H1 (cell line): Measurements from ENCODE around the gene EPHA1. TPM values are rescaled to one million over a fixed set of nuclear protein-coding genes. Genes with fewer than 3 reads are reported as not detected.

Experiments used
- CTCF ChIA-PET: fragments of 300-600 bp; sonication (Branson Sonifier 250); formaldehyde crosslinking; loops from one replicate; lab custom pipeline; 2021; ENCODE audit not compliant: partially characterized antibody; lab: Charles Lee
- POLR2A ChIA-PET: fragments of 300-600 bp; sonication (Branson Sonifier 250); formaldehyde crosslinking; loops from one replicate; lab custom pipeline; 2021; ENCODE audit warnings: inconsistent platforms; ENCODE audit not compliant: partially characterized antibody; lab: Charles Lee
- DNase-seq, 2 experiments: peaks; one replicate each; pipeline versions ENCODE4 v3.0.0 to v3.0.0-alpha.2; 2010 to 2022; ENCODE audit warnings: low spot score in 2 of 2, low read depth in 1 of 2, mixed read lengths in 1 of 2
- FAIRE-seq: peaks from 2 replicates; lab custom pipeline; 2011; peaks lifted over from hg19 to GRCh38; lab: Jason Lieb, UNC
- H2AFZ ChIP-seq: 2 replicates; pipeline ENCODE4 v1.8.1; 2012; ENCODE audit warnings: low read length, inconsistent platforms
- H2AK5ac ChIP-seq: 2 replicates; pipeline ENCODE4 v1.6.1; 2013; ENCODE audit warnings: low read depth, low read length
- H2BK120ac ChIP-seq: replicated peaks from 2 replicates; pipeline ENCODE3; 2013; ENCODE audit warnings: low read depth, low read length, inconsistent platforms
- H2BK12ac ChIP-seq: 2 replicates; pipeline ENCODE4 v1.6.1; 2013; ENCODE audit warnings: low read depth, low read length
- H2BK15ac ChIP-seq: 2 replicates; pipeline ENCODE4 v1.6.1; 2013; ENCODE audit warnings: low read length
- H2BK20ac ChIP-seq: 2 replicates; pipeline ENCODE4 v1.6.1; 2013; ENCODE audit warnings: low read length
- H2BK5ac ChIP-seq: 2 replicates; pipeline ENCODE4 v1.6.1; 2013; ENCODE audit warnings: low read depth, low read length
- H3K14ac ChIP-seq: 2 replicates; pipeline ENCODE4 v1.6.1; 2013; ENCODE audit warnings: inconsistent platforms; ENCODE audit not compliant: insufficient read length
- H3K18ac ChIP-seq: 2 replicates; pipeline ENCODE4 v1.6.1; 2013; ENCODE audit warnings: low read length; ENCODE audit errors: extremely low read depth
- H3K23ac ChIP-seq: 2 replicates; pipeline ENCODE4 v1.6.1; 2013; ENCODE audit warnings: inconsistent platforms; ENCODE audit not compliant: insufficient read length
- H3K23me2 ChIP-seq: 2 replicates; pipeline ENCODE4 v1.6.1; 2013; ENCODE audit warnings: low read depth, low read length
- H3K27ac ChIP-seq: 2 replicates; pipeline ENCODE4 v1.6.1; 2011; ENCODE audit warnings: low read depth, low read length, inconsistent platforms
- H3K27me3 ChIP-seq, 4 experiments: replicated peaks in 1 of 4; 1 replicate in 1 of 4; 2 replicates in 3 of 4; pipeline versions ENCODE4 v1.6.1 to v1.8.1; 2011 to 2013; ENCODE audit warnings: low read length in 3 of 4, mild to moderate bottlenecking in 3 of 4, inconsistent platforms in 2 of 4, mixed read lengths in 2 of 4, moderate library complexity in 1 of 4; ENCODE audit not compliant: control insufficient read depth in 3 of 4, insufficient read depth in 3 of 4; ENCODE audit errors: extremely low read depth in 1 of 4
- H3K36me3 ChIP-seq, 4 experiments: 2 replicates each; pipeline versions ENCODE4 v1.6.1 to v1.8.1; 2011 to 2013; ENCODE audit warnings: mild to moderate bottlenecking in 4 of 4, low read length in 3 of 4, moderate library complexity in 2 of 4, control low read depth in 1 of 4, inconsistent platforms in 1 of 4; ENCODE audit not compliant: insufficient read depth in 4 of 4, control insufficient read depth in 2 of 4
- H3K4ac ChIP-seq: replicated peaks from 2 replicates; pipeline ENCODE3; 2013; ENCODE audit warnings: low read length, low read depth, mixed read lengths, inconsistent platforms; ENCODE audit not compliant: insufficient read length
- H3K4me1 ChIP-seq, 4 experiments: replicated peaks in 1 of 4; 1 replicate in 1 of 4; 2 replicates in 3 of 4; pipeline versions ENCODE4 v1.6.1 to v1.8.1; 2011 to 2013; ENCODE audit warnings: low read length in 3 of 4, inconsistent platforms in 2 of 4, mixed read lengths in 1 of 4; ENCODE audit not compliant: insufficient read depth in 4 of 4, control insufficient read depth in 3 of 4
- H3K4me2 ChIP-seq, 2 experiments: 2 replicates each; pipeline versions ENCODE4 v1.6.1 to v1.8.1; 2011 to 2013; ENCODE audit warnings: low read depth in 2 of 2, low read length in 2 of 2, control low read depth in 1 of 2, inconsistent platforms in 1 of 2, mild to moderate bottlenecking in 1 of 2; ENCODE audit not compliant: insufficient read depth in 1 of 2
- H3K4me3 ChIP-seq, 4 experiments: fragments of 200-600, 300-600 bp in 1 of 4; sonication (generic), shearing (Covaris generic), sonication (Bioruptor Twin) in 1 of 4; 2 replicates each; pipeline versions ENCODE4 v1.5.1 to v1.8.1; 2011 to 2016; ENCODE audit warnings: low read length in 4 of 4, low read depth in 3 of 4, control low read depth in 2 of 4, inconsistent platforms in 2 of 4, mild to moderate bottlenecking in 2 of 4, mixed read lengths in 1 of 4, moderate library complexity in 1 of 4; ENCODE audit not compliant: insufficient read depth in 2 of 4; ENCODE audit errors: extremely low read depth in 1 of 4
- H3K56ac ChIP-seq: replicated peaks from 2 replicates; pipeline ENCODE3; 2013; ENCODE audit warnings: low read depth, mild to moderate bottlenecking, mixed read lengths, low read length, inconsistent platforms; ENCODE audit not compliant: insufficient read length
- H3K79me1 ChIP-seq: 2 replicates; pipeline ENCODE4 v1.6.1; 2013; ENCODE audit warnings: low read depth, low read length, control low read depth
- H3K79me2 ChIP-seq, 2 experiments: 2 replicates each; pipeline versions ENCODE4 v1.6.1 to v1.8.1; 2012 to 2013; ENCODE audit warnings: low read length in 2 of 2, mild to moderate bottlenecking in 2 of 2, inconsistent platforms in 1 of 2; ENCODE audit not compliant: insufficient read depth in 2 of 2, control insufficient read depth in 1 of 2
- H3K9ac ChIP-seq, 4 experiments: replicated peaks in 1 of 4; 1 replicate in 1 of 4; 2 replicates in 3 of 4; pipeline versions ENCODE4 v1.6.1 to v1.8.1; 2011 to 2013; ENCODE audit warnings: low read depth in 3 of 4, low read length in 3 of 4, control low read depth in 2 of 4, mild to moderate bottlenecking in 2 of 4, moderate library complexity in 2 of 4, inconsistent platforms in 1 of 4; ENCODE audit errors: extremely low read depth in 1 of 4
- H3K9me3 ChIP-seq, 2 experiments: 2 replicates each; pipeline versions ENCODE4 v1.6.1 to v1.8.1; 2012 to 2013; ENCODE audit warnings: mild to moderate bottlenecking in 2 of 2, moderate library complexity in 2 of 2, control low read depth in 1 of 2, inconsistent platforms in 1 of 2, low read depth in 1 of 2, low read length in 1 of 2, mixed read lengths in 1 of 2; ENCODE audit not compliant: insufficient read depth in 2 of 2
- H4K20me1 ChIP-seq, 2 experiments: replicated peaks in 1 of 2; 2 replicates each; pipeline versions ENCODE3 to v1.8.1; 2011 to 2013; ENCODE audit warnings: inconsistent platforms in 2 of 2, low read length in 2 of 2, mild to moderate bottlenecking in 1 of 2; ENCODE audit not compliant: insufficient read depth in 2 of 2, control insufficient read depth in 1 of 2
- H4K5ac ChIP-seq: 2 replicates; pipeline ENCODE4 v1.6.1; 2013; ENCODE audit warnings: low read length, low read depth, mixed read lengths, inconsistent platforms; ENCODE audit not compliant: insufficient read length
- H4K8ac ChIP-seq: 2 replicates; pipeline ENCODE4 v1.8.0; 2013; ENCODE audit warnings: mild to moderate bottlenecking, moderate library complexity, low read length, inconsistent platforms; ENCODE audit not compliant: insufficient read depth; ENCODE audit errors: extremely low read depth
- H4K91ac ChIP-seq: replicated peaks from 2 replicates; pipeline ENCODE3; 2013; ENCODE audit warnings: low read length, mixed read lengths, inconsistent platforms; ENCODE audit not compliant: insufficient read length
- BCL11A ChIP-seq, 2 experiments: IDR thresholded peaks; one replicate each; pipeline ENCODE4 v1.6.1; 2011; ENCODE audit warnings: low read depth in 2 of 2, low read length in 2 of 2, mild to moderate bottlenecking in 2 of 2
- CTCF ChIP-seq, 3 experiments: IDR thresholded peaks; 1 replicate in 2 of 3; 2 replicates in 1 of 3; pipeline versions ENCODE4 v1.5.1 to v1.6.1; 2011; ENCODE audit warnings: low read length in 3 of 3, mild to moderate bottlenecking in 3 of 3, inconsistent platforms in 2 of 3, low read depth in 1 of 3, moderate library complexity in 1 of 3; ENCODE audit not compliant: insufficient read depth in 1 of 3; ENCODE audit errors: control extremely low read depth in 1 of 3
- MAX ChIP-seq: IDR thresholded peaks from 2 replicates; pipeline ENCODE4 v1.6.1; 2012; ENCODE audit warnings: inconsistent platforms
- POLR2A ChIP-seq, 2 experiments: IDR thresholded peaks; 1 replicate in 1 of 2; 2 replicates in 1 of 2; pipeline ENCODE4 v1.6.1; 2011; ENCODE audit warnings: low read depth in 2 of 2, low read length in 2 of 2, mild to moderate bottlenecking in 2 of 2; ENCODE audit errors: control extremely low read depth in 1 of 2
- POLR2AphosphoS5 ChIP-seq: IDR thresholded peaks from 2 replicates; pipeline ENCODE4 v1.6.1; 2011; ENCODE audit warnings: low read depth, low read length
- SP1 ChIP-seq: IDR thresholded peaks from 2 replicates; pipeline ENCODE4 v1.6.1; 2011; ENCODE audit warnings: low read depth, low read length
- USF2 ChIP-seq: IDR thresholded peaks from 2 replicates; pipeline ENCODE4 v1.6.1; 2011; ENCODE audit warnings: low read length, improper control_type of control experiment
- WGBS, 2 experiments: shearing (Covaris generic) in 1 of 2; methylation state at CpG; one replicate each; pipeline versions ENCODE4 v1.1.6 to v1.1.7; 2013 to 2015; ENCODE audit warnings: low lambda C conversion rate in 2 of 2, mixed read lengths in 2 of 2, inconsistent platforms in 1 of 2, low coverage in 1 of 2, missing lambda C conversion rate in 1 of 2; ENCODE audit not compliant: insufficient replicate concordance in 2 of 2, insufficient coverage in 1 of 2, insufficient read length in 1 of 2; ENCODE audit errors: extremely low coverage in 1 of 2, missing lambda C conversion rate in 1 of 2; 5-methylcytosine and 5-hydroxymethylcytosine counted together
- polyA plus RNA-seq, 7 experiments: library from polyadenylated mRNA; depleted of rRNA in 3 of 7; stranded (reverse) in 5 of 7; unstranded in 2 of 7; fragments of >200 nt in 5 of 7; fragments of 200-250 nt in 2 of 7; gene quantifications; 1 replicate in 5 of 7; 2 replicates in 1 of 7; 4 replicates in 1 of 7; pipeline versions ENCODE4 v1.2.1 to v1.2.3, GENCODE V29; 2011 to 2013; ENCODE audit warnings: missing spikeins in 2 of 7, mixed read lengths in 2 of 7
- total RNA-seq: library from RNA; stranded (reverse); fragmentation: NEBNext Ultra II Directional; extraction: Animal tissue kit (Norgen Biotek cat#: 25700); gene quantifications from 2 replicates; pipeline ENCODE4 v1.2.1, GENCODE V29; 2021

EPHA1 gene
- total and polyA plus RNA-seq, 2 of the 8 experiments (the other 6 are each of a cell fraction or from before 2014, with no cell fraction given) = 86.5 to 133 TPM

GRCh38 chr7:143388491-143389101 is 20.1 kb downstream of the EPHA1 start:
- peaks cover 2 to 26% of the 10 kb centered on the region in 2 experiments; a peak in 3 of 4 replicates for H3K79me2 ChIP-seq
- H3K4me3 ChIP-seq = no peak overlapping the region
- peaks cover 46 to 62% of the 10 kb centered on the region in 2 experiments for H4K20me1 ChIP-seq
- H3K23ac ChIP-seq = no peak overlapping the region
- DNase-seq (peak in 1 of 2 experiments; percentile 60), FAIRE-seq (no peak)
- no peak overlapping the region for H3K9ac ChIP-seq
- H3K14ac ChIP-seq = no peak overlapping the region
- no peak overlapping the region for H3K56ac ChIP-seq
- no peak overlapping the region for H2BK15ac ChIP-seq
- H2BK20ac ChIP-seq = no peak overlapping the region
- no peak overlapping the region for H4K5ac ChIP-seq
- H2BK12ac ChIP-seq = no peak overlapping the region
- H2BK5ac ChIP-seq = no peak overlapping the region
- no peak overlapping the region for H4K91ac ChIP-seq
- H3K36me3 ChIP-seq = peaks cover 24 to 77% (median 56%) of the 10 kb centered on the region in 4 experiments
- H3K27me3 ChIP-seq = no peaks in the 10 kb centered on the region
- no peaks in the 10 kb centered on the region for H3K9me3 ChIP-seq
- H3K4me1 ChIP-seq = peaks cover 0 to 6% (median under 1%) of the 10 kb centered on the region in 4 experiments; a peak in 4 of 7 replicates
- H4K8ac ChIP-seq = no peak overlapping the region; the same call in 1 of the 2 replicates
- H3K23me2 ChIP-seq = peaks cover 4% of the 10 kb centered on the region; the same call in 1 of the 2 replicates
- no peak overlapping the region for H2AK5ac ChIP-seq
- WGBS, 2 experiments = 94% methylated on average over 28 of the region's 28 CpGs; no CpG with 5 or more reads in 1 of the 2 experiments
- H3K4ac ChIP-seq = no peak overlapping the region
- ChIA-PET CTCF (interaction anchor here (0.6 to 23.5 kb wide), 27 partner anchors 9 to 127 kb away, joined by 3 to 359 read pairs (median 5); partner anchors contain the start of genes CLCN1, EPHA1 and ZYX), POLR2A (interaction anchor here (0.5 to 25.2 kb wide), 14 partner anchors 7 to 535 kb away, joined by 3 to 518 read pairs (median 8); partner anchors contain the start of genes EPHA1, FAM131B and ZYX)
- no peak overlapping the region for H2BK120ac ChIP-seq
- no peak overlapping the region for H2AFZ ChIP-seq
- no peak overlapping the region for H3K4me2 ChIP-seq
- H3K18ac ChIP-seq = no peak overlapping the region
- H3K79me1 ChIP-seq = peaks cover 24% of the 10 kb centered on the region
- no peak overlapping the region for H3K27ac ChIP-seq
- peak; percentile 52 for TF ChIP-seq POLR2AphosphoS5
- TF ChIP-seq SP1 = no peak
- no peak for TF ChIP-seq MAX
- peak in 2 of 3 experiments; percentile 32 to 41; a peak in 2 of 4 replicates for TF ChIP-seq CTCF (IDR thresholded peaks at IDR 0.05; ENCODE audit: control extremely low read depth in 1 of 3, insufficient read depth in 1 of 3, low read depth in 1 of 3, low read length in 3 of 3)
- peak; percentile 7; the same call in 1 of the 2 replicates for TF ChIP-seq USF2
- no peak for TF ChIP-seq BCL11A (IDR thresholded peaks at IDR 0.05; ENCODE audit: low read depth in 2 of 2, low read length in 2 of 2)
- TF ChIP-seq POLR2A (IDR thresholded peaks at IDR 0.05; ENCODE audit: control extremely low read depth in 1 of 2, low read depth in 2 of 2, low read length in 2 of 2) = peak in 1 of 2 experiments; percentile 44; a peak in 1 of 3 replicates
